HG03108 (cell line): ENCODE data around the gene PDZRN3.

ENCODE experiments used
- ATAC-seq: cut with Tn5 transposase; IDR thresholded peaks from one replicate; pipeline ENCODE4 v1.9.1; 2021; ENCODE audit warnings: moderate library complexity; ENCODE audit not compliant: unreplicated experiment

The PDZRN3 gene

GRCh38 chr3:73498764-73499622 is 125.7 kb downstream of the PDZRN3 start:
- ATAC-seq: no peak

GRCh38 chr3:73497646-73498406 is 126.9 kb downstream of the PDZRN3 start:
- ATAC-seq: no peak

- ATAC-seq: no peak
These were observed 131.0 kb downstream of the PDZRN3 start for GRCh38 chr3:73493543-73494308.

GRCh38 chr3:73492186-73492585 is 132.6 kb downstream of the PDZRN3 start:
- ATAC-seq: no peak

GRCh38 chr3:73491287-73491662 is 133.5 kb downstream of the PDZRN3 start:
- no peak for ATAC-seq

GRCh38 chr3:73490453-73491286 is 134.1 kb downstream of the PDZRN3 start:
- ATAC-seq: no peak

GRCh38 chr3:73485877-73486330 is 138.8 kb downstream of the PDZRN3 start:
- no peak for ATAC-seq

GRCh38 chr3:73484656-73485248 is 140.0 kb downstream of the PDZRN3 start:
- peak; percentile 82 for ATAC-seq

GRCh38 chr3:73481888-73482287 is 142.9 kb downstream of the PDZRN3 start:
- ATAC-seq: no peak

GRCh38 chr3:73480187-73480672 is 144.5 kb downstream of the PDZRN3 start:
- ATAC-seq: no peak

- ATAC-seq: no peak
These were observed 145.4 kb downstream of the PDZRN3 start for GRCh38 chr3:73479325-73479724.

- no peak for ATAC-seq
These were observed 145.9 kb downstream of the PDZRN3 start for GRCh38 chr3:73478858-73479257.

GRCh38 chr3:73475717-73476116 is 149.0 kb downstream of the PDZRN3 start:
- no peak for ATAC-seq

GRCh38 chr3:73475175-73475574 is 149.6 kb downstream of the PDZRN3 start:
- ATAC-seq: no peak

GRCh38 chr3:73474619-73475018 is 150.1 kb downstream of the PDZRN3 start:
- no peak for ATAC-seq

- ATAC-seq: no peak
These were observed 150.8 kb downstream of the PDZRN3 start for GRCh38 chr3:73473898-73474416.

GRCh38 chr3:73473181-73473897 is 151.4 kb downstream of the PDZRN3 start:
- ATAC-seq: no peak

- no peak for ATAC-seq
These were observed 152.6 kb downstream of the PDZRN3 start for GRCh38 chr3:73471986-73472787.
